CD4-positive, alpha-beta T cell (primary cell): ENCODE data around the gene LDB2. TPM values are rescaled to one million over a fixed set of nuclear protein-coding genes. Genes with fewer than 3 reads are reported as not detected.

Experiments used
- ATAC-seq: fragments of 200-7000 bp; cut with Tn5 transposase; one replicate; pipeline ENCODE4 v1.10.0; 2022; ENCODE audit warnings: mild to moderate bottlenecking; ENCODE audit not compliant: poor library complexity
- CTCF ChIA-PET: fragments of 350-600 bp; sonication (Branson Sonifier 250); formaldehyde crosslinking; loops from one replicate; lab custom pipeline; 2021; ENCODE audit warnings: antibody characterized with exemption, inconsistent platforms; lab: Charles Lee
- POLR2A ChIA-PET: fragments of 350-600 bp; sonication (Branson Sonifier 250); formaldehyde crosslinking; loops from one replicate; lab custom pipeline; 2021; ENCODE audit warnings: antibody characterized with exemption, inconsistent platforms; lab: Charles Lee
- DNase-seq, 14 experiments: peaks; one replicate each; pipeline ENCODE4 v3.0.0-alpha.2; 2013 to 2020; ENCODE audit warnings: mixed read lengths in 2 of 14
- H3K27ac ChIP-seq, 2 donors: one replicate each; pipeline versions ENCODE4 v1.5.1 to v1.7.0; 2013; ENCODE audit warnings: low read length in 2 of 2, low read depth in 1 of 2, mild to moderate bottlenecking in 1 of 2
- H3K27me3 ChIP-seq, 2 experiments: 1 replicate in 1 of 2; 2 replicates in 1 of 2; pipeline versions ENCODE4 v1.6.1 to v1.7.0; 2013; ENCODE audit warnings: low read length in 2 of 2, control low read depth in 1 of 2, mild to moderate bottlenecking in 1 of 2, moderate library complexity in 1 of 2; ENCODE audit not compliant: insufficient read depth in 2 of 2, control insufficient read depth in 1 of 2
- H3K36me3 ChIP-seq: one replicate; pipeline ENCODE4 v1.6.1; 2013; ENCODE audit warnings: low read length, control low read depth; ENCODE audit not compliant: insufficient read depth
- H3K4me1 ChIP-seq: one replicate; pipeline ENCODE4 v1.6.1; 2013; ENCODE audit warnings: low read length, control low read depth; ENCODE audit not compliant: insufficient read depth
- H3K4me3 ChIP-seq: one replicate; pipeline ENCODE4 v1.5.1; 2013; ENCODE audit warnings: mild to moderate bottlenecking, low read length, moderate library complexity
- H3K9me3 ChIP-seq, 2 experiments: 1 replicate in 1 of 2; 2 replicates in 1 of 2; pipeline versions ENCODE4 v1.6.1 to v1.7.0; 2013; ENCODE audit warnings: low read length in 2 of 2, mild to moderate bottlenecking in 2 of 2, control low read depth in 1 of 2, moderate library complexity in 1 of 2; ENCODE audit not compliant: control insufficient read depth in 1 of 2, insufficient read depth in 1 of 2
- H3K27ac Mint-ChIP-seq: one replicate; pipeline ENCODE4 v1.8.0; 2020; ENCODE audit warnings: mixed read lengths
- H3K27me3 Mint-ChIP-seq: one replicate; pipeline ENCODE4 v1.8.0; 2021; ENCODE audit warnings: mixed read lengths
- H3K36me3 Mint-ChIP-seq: one replicate; pipeline ENCODE4 v1.8.0; 2021; ENCODE audit warnings: low read depth, mixed read lengths
- H3K4me1 Mint-ChIP-seq: one replicate; pipeline ENCODE4 v1.8.0; 2021; ENCODE audit warnings: low read depth, mixed read lengths
- H3K4me3 Mint-ChIP-seq: one replicate; pipeline ENCODE4 v1.8.0; 2020; ENCODE audit warnings: mild to moderate bottlenecking, mixed read lengths
- H3K9me3 Mint-ChIP-seq: one replicate; pipeline ENCODE4 v1.8.0; 2020; ENCODE audit warnings: mixed read lengths
- CTCF ChIP-seq: fragments of 200-600 bp; IDR thresholded peaks from one replicate; pipeline ENCODE4 v1.8.0; 2022; ENCODE audit warnings: antibody characterized with exemption, mild to moderate bottlenecking
- intact Hi-C, 2 experiments: fragments of 100-400 bp; cut with DNase I in 1 of 2; cut with micrococcal nuclease in 1 of 2; formaldehyde crosslinking; loops; one replicate each; pipeline versions ENCODE4 v1.15.1 to v1.9.0; 2023 to 2025; cut with DNase I, micrococcal nuclease
- total RNA-seq, 174 experiments: library from RNA in 2 of 174; stranded (reverse) in 2 of 174; gene quantifications; one replicate each; pipeline ENCODE4 v1.2.3 and lab custom pipeline; 2021 to 2026

LDB2 gene
- total RNA-seq, 2 experiments from 2014 or later: not detected

GRCh38 chr4:16824278-16824806, 74.1 kb downstream of the LDB2 start:
- CTCF ChIA-PET: interaction anchor here (1.1 kb wide), 1 partner anchor 30 kb away, joined by 3 read pairs; no protein-coding TSS in a partner anchor

GRCh38 chr4:16820329-16820728, 78.1 kb downstream of the LDB2 start:
- Mint-ChIP-seq H3K9me3 (peaks cover 2% of the 10 kb centered on the region), H3K4me1 (no peaks in the 10 kb centered on the region), H3K4me3 (no peak overlapping the region), H3K36me3 (no peaks in the 10 kb centered on the region), H3K27me3 (no peaks in the 10 kb centered on the region), H3K27ac (no peak overlapping the region)
- H3K4me3 ChIP-seq: no peak overlapping the region
- no peak for TF ChIP-seq CTCF
- no peak for ATAC-seq
- POLR2A ChIA-PET: no interaction called here
- CTCF ChIA-PET: no interaction called here
- no peak overlapping the region for H3K27ac ChIP-seq
- H3K27me3 ChIP-seq: no peaks in the 10 kb centered on the region
- no peaks in the 10 kb centered on the region for H3K36me3 ChIP-seq
- no peaks in the 10 kb centered on the region for H3K9me3 ChIP-seq
- DNase-seq: no peak
- H3K4me1 ChIP-seq: no peaks in the 10 kb centered on the region
- intact Hi-C loops: no loop called here

More at GRCh38 chr4:16824278-16824806, 74.1 kb downstream of the LDB2 start:
- intact Hi-C loops: no loop called here
- Histone ChIP-seq H3K4me1 (no peaks in the 10 kb centered on the region), H3K4me3 (no peak overlapping the region), H3K9me3 (no peaks in the 10 kb centered on the region), H3K27ac (no peak overlapping the region), H3K36me3 (no peaks in the 10 kb centered on the region), H3K27me3 (no peaks in the 10 kb centered on the region)
- no peaks in the 10 kb centered on the region for H3K9me3 Mint-ChIP-seq
- no peak for TF ChIP-seq CTCF
- POLR2A ChIA-PET: no interaction called here
- DNase-seq (no peak), ATAC-seq (no peak)
- no peaks in the 10 kb centered on the region for H3K4me1 Mint-ChIP-seq
- no peak overlapping the region for H3K27ac Mint-ChIP-seq
- H3K27me3 Mint-ChIP-seq: no peaks in the 10 kb centered on the region
- no peaks in the 10 kb centered on the region for H3K36me3 Mint-ChIP-seq
- H3K4me3 Mint-ChIP-seq: no peak overlapping the region

- ATAC-seq (no peak), DNase-seq (no peak)
- Histone ChIP-seq H3K36me3 (no peaks in the 10 kb centered on the region), H3K4me3 (no peak overlapping the region), H3K27me3 (no peaks in the 10 kb centered on the region), H3K4me1 (no peaks in the 10 kb centered on the region), H3K27ac (no peak overlapping the region), H3K9me3 (no peaks in the 10 kb centered on the region)
- intact Hi-C loops: no loop called here
- no peak for TF ChIP-seq CTCF
- no peak overlapping the region for H3K27ac Mint-ChIP-seq
- no peaks in the 10 kb centered on the region for H3K36me3 Mint-ChIP-seq
- H3K9me3 Mint-ChIP-seq: peaks cover 2% of the 10 kb centered on the region
- ChIA-PET CTCF (no interaction called here), POLR2A (no interaction called here)
- H3K27me3 Mint-ChIP-seq: no peaks in the 10 kb centered on the region
- no peak overlapping the region for H3K4me3 Mint-ChIP-seq
- no peaks in the 10 kb centered on the region for H3K4me1 Mint-ChIP-seq
These were observed 78.8 kb downstream of the LDB2 start for GRCh38 chr4:16819652-16820051.
